ENCODE measurements around the gene RER1.

Gene RER1

GRCh38 chr1:2376261-2376741 lies 15.3 kb upstream of the RER1 start:
- DNase-seq, result no peak

GRCh38 chr1:2376931-2377672 lies 14.5 kb upstream of the RER1 start:
- DNase-seq, result no peak

- DNase-seq, result no peak
These were observed 13.7 kb upstream of the RER1 start for GRCh38 chr1:2377751-2378440.

GRCh38 chr1:2378441-2378851 lies 13.2 kb upstream of the RER1 start:
- DNase-seq, result no peak

- no peak for DNase-seq
These were observed 12.5 kb upstream of the RER1 start for GRCh38 chr1:2378956-2379732.

GRCh38 chr1:2379733-2380404 lies 11.8 kb upstream of the RER1 start:
- DNase-seq, result no peak

GRCh38 chr1:2380816-2381591 lies 10.6 kb upstream of the RER1 start:
- DNase-seq, result no peak

GRCh38 chr1:2381741-2382620 lies 9.7 kb upstream of the RER1 start:
- DNase-seq, result peak; percentile 43

GRCh38 chr1:2382621-2383361 lies 8.8 kb upstream of the RER1 start:
- DNase-seq, result no peak

GRCh38 chr1:2383576-2383975 lies 8.1 kb upstream of the RER1 start:
- no peak for DNase-seq

GRCh38 chr1:2384130-2384860 lies 7.3 kb upstream of the RER1 start:
- no peak for DNase-seq

- DNase-seq, result no peak
These were observed 6.6 kb upstream of the RER1 start for GRCh38 chr1:2384941-2385481.

GRCh38 chr1:2385606-2386280 lies 5.9 kb upstream of the RER1 start:
- DNase-seq, result no peak

GRCh38 chr1:2386636-2387611 lies 4.7 kb upstream of the RER1 start:
- no peak for DNase-seq

- no peak for DNase-seq
These were observed 3.4 kb upstream of the RER1 start for GRCh38 chr1:2388004-2388913.

GRCh38 chr1:2389644-2390043 lies 2.0 kb upstream of the RER1 start:
- DNase-seq, result no peak
